ENCODE measurements around the gene ST6GALNAC4.

Gene ST6GALNAC4

GRCh38 chr9:127868278-127868902 lies 48.5 kb downstream of the ST6GALNAC4 start:
- no peak for DNase-seq

GRCh38 chr9:127867356-127868277 lies 49.2 kb downstream of the ST6GALNAC4 start:
- DNase-seq: no peak

GRCh38 chr9:127866535-127866934 lies 50.3 kb downstream of the ST6GALNAC4 start:
- DNase-seq: no peak

GRCh38 chr9:127865645-127866464 lies 51.0 kb downstream of the ST6GALNAC4 start:
- no peak for DNase-seq

GRCh38 chr9:127863191-127863621 lies 53.6 kb downstream of the ST6GALNAC4 start:
- no peak for DNase-seq

GRCh38 chr9:127862075-127863011 lies 54.5 kb downstream of the ST6GALNAC4 start:
- peak; percentile 62 for DNase-seq

GRCh38 chr9:127860779-127861178 lies 56.1 kb downstream of the ST6GALNAC4 start:
- no peak for DNase-seq

GRCh38 chr9:127860260-127860659 lies 56.6 kb downstream of the ST6GALNAC4 start:
- no peak for DNase-seq

GRCh38 chr9:127858041-127858512 lies 58.8 kb downstream of the ST6GALNAC4 start:
- DNase-seq: no peak

Measured in CD4-positive, alpha-beta T cell treated with Interleukin-21 for 1 hour (primary cell).